Jurkat, Clone E6-1 (cell line): ENCODE results near the gene STRADA.
"Not testable (repeated sequence)": the region's sequence is repeated elsewhere in the genome, so short reads cannot be mapped to it uniquely, and the experiment has no call there.

ENCODE experiments used
- DNase-seq: peaks from one replicate; pipeline ENCODE4 v3.0.0-alpha.2; 2011; ENCODE audit warnings: low read depth, low spot score
- H3K4me3 ChIP-seq: 2 replicates; pipeline ENCODE4 v1.5.1; 2011; ENCODE audit warnings: mild to moderate bottlenecking, low read length, control low read depth, moderate library complexity

The STRADA gene

DNA sequence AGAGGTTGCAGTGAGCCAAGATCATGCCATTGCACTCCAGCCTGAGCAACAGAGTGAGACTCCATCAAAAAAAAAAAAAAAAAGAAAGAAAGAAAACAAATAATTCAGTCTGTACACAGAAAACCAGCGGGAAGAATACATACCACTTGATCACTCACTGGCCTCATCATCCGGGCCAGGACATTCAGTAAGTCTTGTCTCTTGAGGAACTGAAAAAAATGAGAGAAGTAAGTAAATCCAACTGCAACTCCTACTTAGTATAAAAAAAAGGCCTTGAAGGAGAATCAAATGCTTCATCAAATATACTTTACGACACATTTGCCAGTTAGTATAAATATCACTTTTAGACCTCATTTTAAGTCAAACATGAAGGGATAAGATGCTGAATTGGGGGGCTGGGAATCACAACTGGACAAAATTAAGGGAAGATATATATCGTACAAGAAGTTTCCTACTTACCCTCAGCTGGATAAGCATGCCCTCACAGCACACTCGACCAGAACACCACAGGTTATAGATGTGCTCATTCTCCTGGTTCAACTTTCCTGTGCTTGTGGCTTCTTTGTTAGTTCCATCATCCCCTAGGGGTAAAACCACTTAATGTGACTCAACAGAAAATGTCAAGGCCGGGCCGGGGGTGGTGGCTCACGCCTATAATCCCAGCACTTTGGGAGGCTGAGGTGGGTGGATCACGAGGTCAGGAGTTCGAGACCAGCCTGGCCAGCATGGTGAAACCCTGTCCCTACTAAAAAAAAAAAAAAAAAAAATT lies 19.4 kb upstream of the STRADA start:
- no peak overlapping the region for H3K4me3 ChIP-seq
- no peak for DNase-seq

DNA sequence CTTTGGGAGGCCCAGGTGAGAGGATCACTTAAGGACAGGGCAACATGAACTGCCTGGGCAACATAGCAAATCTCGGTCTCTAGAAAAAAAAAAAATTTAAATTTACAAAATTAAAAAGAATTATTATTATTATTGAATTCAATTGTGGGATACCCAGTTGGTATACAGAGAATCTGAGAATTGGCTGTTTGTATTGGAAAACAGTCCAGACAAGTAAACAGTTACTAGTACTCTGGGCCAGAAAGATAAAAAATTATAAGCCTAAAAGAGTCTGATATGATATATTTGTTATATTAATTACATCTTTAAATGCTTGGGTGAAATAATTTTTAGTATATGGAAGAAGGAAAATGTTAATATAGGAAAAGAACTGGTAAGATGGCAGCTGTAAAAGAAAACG lies 16.8 kb upstream of the STRADA start:
- DNase-seq, result no peak
- no peak overlapping the region for H3K4me3 ChIP-seq

DNA sequence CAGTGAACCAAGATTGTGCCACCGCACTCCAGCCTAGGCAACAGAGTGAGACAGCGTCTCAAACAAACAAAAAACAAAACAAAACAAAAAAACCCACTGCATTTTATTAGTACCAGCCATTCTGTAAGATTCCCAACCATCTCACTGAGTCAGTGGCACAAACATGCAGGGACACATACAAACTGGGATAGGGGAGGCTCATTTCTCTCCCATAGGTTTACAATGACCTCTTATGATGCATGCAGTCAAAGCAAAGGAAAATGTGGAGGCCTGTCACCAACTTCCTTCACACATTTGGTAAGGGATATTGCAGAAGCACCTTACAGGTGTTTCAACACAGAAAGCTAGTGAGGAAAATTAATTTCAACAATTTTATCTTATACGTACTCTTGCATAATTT lies 12.4 kb upstream of the STRADA start:
- no peak overlapping the region for H3K4me3 ChIP-seq
- DNase-seq, result no peak

DNA sequence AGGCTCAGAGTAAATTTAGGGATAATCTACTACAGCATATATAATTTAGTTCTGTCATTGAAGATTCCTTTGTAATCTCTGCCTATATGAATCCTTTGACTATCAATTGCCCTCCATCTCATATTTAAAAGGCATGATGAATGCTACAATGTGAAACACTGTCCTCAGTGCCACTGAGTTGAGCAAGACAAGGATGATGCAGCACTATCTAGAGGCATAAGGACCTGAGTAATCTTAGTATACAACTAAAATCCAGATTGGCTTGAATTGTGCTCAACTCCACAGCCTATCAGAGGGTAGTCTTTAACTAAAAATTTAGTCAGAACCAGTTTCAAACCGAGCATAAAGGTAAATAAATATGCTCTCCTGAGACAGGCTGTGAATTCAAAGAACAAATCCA lies 11.6 kb upstream of the STRADA start:
- DNase-seq, result no peak
- no peak overlapping the region for H3K4me3 ChIP-seq

DNA sequence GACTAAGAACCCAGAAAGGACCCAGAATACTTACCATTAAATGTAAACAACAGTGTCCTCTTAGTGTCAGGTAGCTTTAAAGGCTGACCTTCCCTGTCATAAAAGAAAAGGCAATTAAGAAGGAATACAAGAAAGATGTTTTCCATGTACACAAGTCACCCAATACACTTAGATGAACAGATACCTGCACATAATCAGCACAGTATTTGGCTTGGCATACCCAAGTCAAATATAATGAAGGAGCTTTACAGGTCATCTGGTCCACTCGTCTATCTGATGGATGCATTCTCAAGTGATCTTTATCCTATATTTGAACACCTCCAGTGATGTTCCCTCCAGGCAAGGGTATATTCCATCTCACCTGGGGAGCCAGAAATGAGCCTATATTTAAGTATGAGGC lies 11.1 kb upstream of the STRADA start:
- DNase-seq, result no peak
- H3K4me3 ChIP-seq, result no peak overlapping the region

DNA sequence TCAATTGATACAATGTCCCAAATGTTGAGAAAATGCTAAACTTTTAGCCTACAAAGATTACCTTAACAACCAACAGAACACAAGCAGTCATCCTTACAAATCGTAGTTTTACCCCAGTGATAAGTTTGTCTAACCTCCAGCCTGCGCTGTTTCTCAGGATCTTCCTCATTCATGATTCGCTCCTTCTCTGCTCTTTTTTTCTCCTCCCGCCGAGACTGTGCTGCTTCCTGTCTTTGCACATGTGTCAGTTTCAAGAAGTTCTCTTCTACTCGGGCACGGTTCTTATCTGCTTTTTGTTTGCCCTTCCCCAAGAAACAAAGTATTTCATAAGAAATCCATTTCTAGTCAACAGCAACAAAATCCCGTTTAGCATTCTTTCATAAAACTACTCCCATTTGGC lies 10.2 kb upstream of the STRADA start:
- DNase-seq, result no peak
- H3K4me3 ChIP-seq, result no peak overlapping the region

DNA sequence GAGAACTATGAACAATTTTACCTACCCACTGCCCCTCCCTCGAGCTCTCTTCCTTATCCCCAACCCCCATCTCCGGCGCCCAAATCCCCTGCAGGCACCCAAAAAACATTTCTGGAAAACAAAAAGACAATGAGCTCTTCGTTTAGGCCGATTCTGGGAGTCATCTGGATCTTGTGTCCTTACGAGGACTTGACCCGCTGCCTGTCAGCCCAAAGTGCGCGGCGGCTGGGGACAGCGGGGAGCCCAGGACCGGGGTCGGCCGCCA lies 524 bp downstream of the STRADA start:
- peak overlapping the region; percentile 85 for H3K4me3 ChIP-seq
- no peak for DNase-seq

DNA sequence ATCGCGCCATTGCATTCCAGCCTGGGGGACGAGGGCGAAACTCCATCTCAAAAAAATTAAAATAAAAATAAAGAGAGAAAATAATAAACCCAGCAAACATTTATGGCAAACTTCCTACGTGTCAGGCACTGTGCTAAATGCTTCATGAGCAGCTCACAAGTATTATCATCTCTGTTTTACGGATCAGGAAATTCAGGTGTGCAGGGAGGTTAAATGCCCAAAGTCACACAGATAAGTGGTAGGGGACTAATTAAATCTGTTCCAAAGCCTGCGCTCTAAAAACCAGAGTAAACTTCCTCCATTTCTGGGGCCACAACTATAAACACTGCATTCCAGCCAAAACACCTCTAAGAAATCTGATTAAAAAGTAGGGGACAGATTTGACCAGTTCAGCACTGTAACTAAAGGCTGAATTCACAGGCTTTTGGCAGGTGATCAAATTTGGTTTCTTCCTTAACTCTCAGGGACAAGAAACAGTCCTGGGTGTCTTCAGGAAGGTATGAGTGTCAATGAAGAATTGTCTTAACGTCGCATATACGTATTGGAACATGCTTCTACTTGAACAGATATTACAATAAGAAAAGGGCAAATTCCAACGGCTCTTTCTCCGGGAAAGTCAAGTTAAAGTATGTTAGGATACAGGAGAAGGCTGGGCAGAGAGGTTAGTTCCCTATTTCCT lies 996 bp downstream of the STRADA start:
- DNase-seq, result no peak
- H3K4me3 ChIP-seq, result peak overlapping the region; percentile 85

DNA sequence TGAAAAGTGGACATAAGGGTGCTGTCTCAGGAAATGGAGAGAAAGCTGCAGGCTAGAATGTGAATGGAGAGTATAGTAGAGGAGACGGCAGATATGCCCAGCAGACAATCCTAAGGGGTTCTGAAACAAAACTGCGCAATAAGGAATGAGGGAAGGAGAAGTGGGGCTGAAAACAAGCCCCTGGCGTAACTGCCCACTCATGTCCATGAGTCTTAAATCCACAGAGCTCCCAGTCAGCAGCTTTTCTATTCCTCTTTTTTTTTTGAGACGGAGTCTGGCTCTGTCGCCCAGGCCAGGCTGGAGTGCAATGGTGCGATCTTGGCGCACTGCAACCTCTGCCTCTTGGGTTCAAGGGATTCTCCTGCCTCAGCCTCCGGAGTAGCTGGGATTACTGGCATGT lies 5.9 kb downstream of the STRADA start:
- no peak for DNase-seq
- no peak overlapping the region for H3K4me3 ChIP-seq

DNA sequence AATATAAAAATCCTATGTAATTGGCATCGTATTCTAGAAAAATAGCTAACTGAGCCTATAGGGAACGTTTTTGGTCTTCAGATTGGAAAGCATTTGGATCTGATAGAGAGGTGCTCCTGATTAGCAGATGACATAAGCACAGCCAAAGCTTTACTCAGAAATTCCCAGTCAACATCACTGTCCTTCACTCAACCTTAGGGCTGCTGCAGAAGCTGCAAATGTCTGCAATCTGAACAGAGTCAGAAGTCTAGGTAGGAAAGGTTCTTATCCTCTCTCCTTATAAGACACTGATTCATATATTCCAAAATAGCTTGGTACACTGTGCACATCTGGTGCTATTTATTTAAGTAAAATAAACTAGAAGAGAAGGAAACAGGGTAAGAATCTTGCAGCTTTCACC lies 19.2 kb downstream of the STRADA start:
- no peak for DNase-seq
- no peak overlapping the region for H3K4me3 ChIP-seq

DNA sequence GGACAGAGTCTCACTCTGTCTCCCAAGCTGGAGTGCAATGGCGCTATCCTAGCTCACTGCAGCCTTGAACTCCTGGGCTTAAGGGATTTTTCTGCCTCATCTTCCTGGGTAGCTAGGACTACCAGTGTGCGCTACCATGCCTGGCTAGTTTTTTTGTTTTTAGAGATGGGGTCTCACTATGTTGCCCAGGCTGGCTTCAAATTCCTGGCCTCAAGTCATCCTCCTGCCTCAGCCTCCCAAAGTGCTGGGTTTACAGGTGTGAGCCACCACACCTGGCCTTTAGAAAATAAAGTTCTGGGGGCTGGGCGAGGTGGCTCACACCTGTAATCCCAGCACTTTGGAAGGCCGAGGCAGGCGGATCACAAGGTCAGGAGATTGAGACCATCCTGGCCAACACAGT lies 21.4 kb downstream of the STRADA start:
- H3K4me3 ChIP-seq, DNase-seq: not testable (repeated sequence)

DNA sequence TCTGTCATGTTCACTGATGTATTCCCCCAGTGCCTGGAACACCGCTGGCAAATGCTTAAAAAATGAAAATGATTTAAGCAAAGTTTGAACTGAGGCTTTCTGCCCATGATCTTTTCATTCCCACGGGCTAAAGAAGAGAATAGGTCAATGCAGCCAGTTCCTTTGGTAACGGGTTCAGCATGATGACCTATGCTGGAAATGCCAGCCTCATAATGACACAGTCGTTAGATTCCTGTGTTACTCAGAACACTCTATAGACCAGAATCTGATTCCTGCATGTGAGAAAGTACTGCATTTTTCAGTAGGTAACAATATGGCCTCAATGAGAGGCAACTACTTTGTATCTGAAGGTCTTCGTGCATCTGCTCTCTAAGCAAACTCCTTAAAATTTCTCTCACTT lies 22.6 kb downstream of the STRADA start:
- no peak overlapping the region for H3K4me3 ChIP-seq
- no peak for DNase-seq

DNA sequence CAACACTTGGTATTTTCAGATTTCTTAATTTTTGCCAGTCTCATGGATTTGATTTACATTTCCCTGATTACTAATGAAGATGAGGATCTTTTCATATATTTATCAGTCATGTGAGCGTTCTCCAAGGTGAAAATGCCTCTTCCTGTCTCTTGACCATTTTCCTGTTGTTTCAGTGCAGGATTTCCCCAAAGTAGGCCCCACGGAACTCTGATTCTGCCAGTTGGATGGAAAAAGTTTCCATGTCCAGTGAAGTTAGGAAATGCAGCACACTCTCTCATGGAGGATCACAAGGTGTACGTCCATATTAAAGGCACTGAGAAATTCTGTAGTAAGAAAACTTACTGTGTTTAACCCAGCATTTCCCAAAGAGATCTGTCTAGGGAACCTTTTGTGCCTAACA lies 25.2 kb downstream of the STRADA start:
- H3K4me3 ChIP-seq, result no peak overlapping the region
- DNase-seq, result no peak

DNA sequence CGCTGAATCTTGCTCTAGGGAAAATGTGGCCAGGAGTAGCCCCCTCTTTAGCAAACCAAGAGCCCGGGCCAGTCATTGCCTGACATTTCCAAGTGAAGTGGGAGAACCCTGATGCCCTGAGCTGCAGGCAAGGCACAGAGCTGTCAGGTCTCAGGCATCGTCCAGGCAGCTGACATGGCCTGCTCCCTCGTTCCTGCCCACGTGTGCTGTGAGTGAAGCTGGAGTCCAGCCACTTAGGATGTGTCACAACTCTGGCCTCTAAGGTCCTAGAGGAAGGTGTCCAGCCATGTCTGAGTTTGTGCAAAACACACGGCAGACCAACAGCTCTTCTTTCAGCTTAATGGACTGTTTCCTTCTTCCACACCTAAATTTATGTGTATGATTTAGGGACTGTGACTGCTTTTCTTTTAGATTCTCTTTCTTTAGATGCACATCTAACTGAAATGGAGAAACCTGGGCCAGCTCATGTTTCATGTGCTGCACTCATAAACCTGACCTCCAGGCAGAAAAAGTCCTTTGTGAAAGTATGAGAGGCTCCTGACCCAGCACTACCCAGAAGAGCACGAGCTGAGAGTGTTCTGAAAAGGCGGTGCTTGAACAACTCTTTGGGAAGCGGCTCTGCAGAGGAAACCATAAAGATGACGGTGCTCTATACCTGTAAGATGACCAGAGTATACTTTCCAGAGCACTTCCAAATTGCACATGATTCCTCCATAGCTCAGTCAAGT lies 26.9 kb downstream of the STRADA start:
- H3K4me3 ChIP-seq, result no peak overlapping the region
- no peak for DNase-seq

DNA sequence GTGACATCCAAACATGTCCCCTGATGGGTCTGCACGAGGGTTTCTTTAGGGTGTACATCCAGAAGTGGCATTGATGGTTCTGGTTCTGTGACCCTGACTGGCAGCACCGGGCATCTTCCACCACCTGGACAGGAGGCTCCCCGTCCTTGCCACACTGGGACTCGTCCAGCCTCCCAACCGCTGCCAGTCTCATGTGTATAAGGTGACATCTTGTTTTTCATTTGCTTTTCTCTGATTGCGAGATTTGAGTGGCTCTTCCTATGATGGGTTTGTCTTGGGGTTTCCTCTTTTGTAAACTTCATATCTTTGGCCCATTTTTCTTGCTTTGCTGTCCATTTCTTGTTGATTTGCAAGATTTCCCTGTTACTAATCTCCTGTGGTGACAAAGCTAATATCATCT lies 32.5 kb downstream of the STRADA start:
- DNase-seq, result no peak
- H3K4me3 ChIP-seq, result no peak overlapping the region

DNA sequence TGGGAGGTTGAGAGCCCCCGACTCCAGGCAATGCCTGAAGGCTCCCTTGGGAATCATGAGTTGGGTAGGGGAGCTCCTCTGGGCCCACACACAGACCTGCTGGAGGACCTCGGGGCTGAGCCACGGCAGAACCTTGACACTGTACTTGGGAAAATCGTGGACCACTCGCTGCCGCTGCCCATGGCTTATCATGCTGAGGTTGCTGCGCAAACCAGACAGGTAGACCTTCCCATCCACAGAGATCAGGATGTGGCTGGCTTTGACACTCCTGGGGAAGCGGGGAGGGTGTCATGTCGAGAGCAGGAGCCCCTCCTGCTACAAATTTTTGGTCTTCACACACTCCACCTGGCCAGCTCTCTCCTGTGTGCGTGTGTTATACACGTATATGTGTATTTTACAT lies 34.4 kb downstream of the STRADA start:
- H3K4me3 ChIP-seq, result no peak overlapping the region
- DNase-seq, result no peak

DNA sequence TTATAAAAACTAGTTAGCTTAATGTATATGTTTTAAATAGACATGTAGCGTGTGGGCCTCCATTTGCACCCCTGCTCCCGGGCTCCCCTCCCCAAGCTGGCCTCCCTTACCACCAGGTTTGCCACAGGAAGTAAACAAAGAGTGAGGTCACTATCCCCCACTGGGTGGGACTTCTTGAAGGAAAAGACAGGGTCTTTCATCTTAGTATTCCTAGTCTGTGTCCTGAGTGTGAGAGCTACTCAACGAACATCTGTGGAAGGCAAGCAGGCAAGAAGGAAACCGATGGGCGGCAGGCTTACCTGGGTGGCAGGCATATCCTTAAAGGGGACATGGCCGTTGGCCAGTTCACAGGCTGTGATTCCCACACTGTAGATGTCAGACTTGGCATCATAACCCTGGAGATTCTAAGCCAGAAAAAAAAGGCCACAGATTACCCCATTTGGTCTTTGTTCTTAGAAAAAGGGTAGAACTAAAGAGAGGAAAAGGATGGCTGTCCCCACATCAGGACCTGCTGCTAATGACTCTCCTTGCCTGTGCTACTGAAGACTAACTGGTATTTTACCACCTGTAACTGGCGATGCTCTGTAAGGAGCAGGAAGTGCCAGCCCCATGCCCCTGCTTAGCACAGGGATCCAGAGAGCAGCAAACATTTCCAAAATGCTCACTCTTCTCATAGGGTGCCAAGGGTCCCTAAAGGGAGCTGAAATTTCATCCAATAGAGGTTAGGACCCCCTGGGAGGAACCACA lies 35.1 kb downstream of the STRADA start:
- no peak overlapping the region for H3K4me3 ChIP-seq
- no peak for DNase-seq

DNA sequence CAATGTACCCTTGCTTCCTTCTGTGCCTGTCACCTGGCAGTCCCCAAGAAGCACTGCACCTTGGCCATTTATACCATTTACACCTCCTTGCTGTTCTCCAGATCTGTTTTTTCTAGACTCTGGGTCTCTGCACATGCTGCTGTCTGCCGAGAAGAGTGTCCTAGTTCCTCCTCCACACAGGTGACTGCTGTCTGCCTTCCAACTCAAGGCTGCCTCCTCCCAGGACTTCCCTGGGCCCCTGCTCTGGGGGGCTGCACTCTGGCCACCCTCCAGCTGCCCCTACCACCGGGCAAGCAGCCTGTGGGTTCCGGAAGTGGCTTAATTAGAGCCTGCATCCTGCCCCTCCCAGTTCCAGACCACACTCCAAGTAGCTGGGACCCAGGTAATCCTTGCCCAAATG lies 35.9 kb downstream of the STRADA start:
- no peak overlapping the region for H3K4me3 ChIP-seq
- DNase-seq, result no peak

DNA sequence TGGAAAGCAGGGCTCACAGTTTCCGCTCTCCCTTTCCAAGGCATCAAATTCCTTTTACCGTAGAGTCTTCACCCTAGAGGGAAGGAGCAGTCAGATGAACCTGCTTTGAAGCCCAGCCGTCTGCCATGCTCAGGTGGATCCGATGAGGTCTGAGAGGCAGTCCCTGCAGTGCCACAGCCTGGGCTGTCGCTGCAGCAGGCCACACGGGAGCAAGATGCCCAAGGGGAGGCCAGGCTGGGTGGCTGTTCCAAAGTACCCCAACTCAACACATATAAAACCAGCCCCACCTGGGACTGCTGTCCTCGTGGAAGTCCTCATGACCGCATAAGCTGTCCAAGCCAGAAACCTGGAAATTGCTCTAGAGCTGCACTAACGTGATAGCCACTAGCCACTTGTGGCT lies 36.8 kb downstream of the STRADA start:
- H3K4me3 ChIP-seq, result no peak overlapping the region
- DNase-seq, result no peak

DNA sequence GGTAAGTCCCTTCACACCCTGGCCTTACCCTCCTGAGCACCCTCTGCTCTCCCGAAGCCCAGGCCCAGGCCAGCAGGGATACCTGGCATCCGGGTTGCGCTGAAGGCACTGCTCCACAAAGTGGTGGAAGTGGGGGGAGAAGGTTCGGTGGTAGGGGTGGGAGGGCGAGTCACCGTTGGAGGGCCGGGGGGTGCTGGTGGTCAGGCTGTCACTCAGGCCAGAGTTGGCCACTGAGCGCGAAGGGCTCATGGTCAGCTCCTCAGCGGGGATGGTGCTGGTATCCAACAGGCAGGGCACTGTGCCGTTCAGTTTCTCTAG lies 37.4 kb downstream of the STRADA start:
- no peak for DNase-seq
- no peak overlapping the region for H3K4me3 ChIP-seq
